Kidney (tissue), 14 donors: ENCODE measurements around the gene SOD2. TPM values are rescaled to one million over a fixed set of nuclear protein-coding genes. Genes with fewer than 3 reads are reported as not detected.

ENCODE experiments used
- DNase-seq, 5 donors: peaks; one replicate each; pipeline ENCODE4 v3.0.0-alpha.2; 2013 to 2020
- FAIRE-seq: peaks from 2 replicates; lab custom pipeline; 2012; peaks lifted over from hg19 to GRCh38; lab: Jason Lieb, UNC
- H3K27ac ChIP-seq, 2 donors: one replicate each; pipeline ENCODE4 v1.7.0; 2013; ENCODE audit warnings: low read depth in 2 of 2, low read length in 2 of 2, inconsistent platforms in 1 of 2
- H3K27me3 ChIP-seq: one replicate; pipeline ENCODE4 v1.7.1; 2013; ENCODE audit warnings: low read length, inconsistent platforms; ENCODE audit not compliant: control insufficient read depth, insufficient read depth
- H3K36me3 ChIP-seq, 3 donors: one replicate each; pipeline versions ENCODE4 v1.7.0 to v1.7.1; 2013; ENCODE audit warnings: low read length in 3 of 3, control low read depth in 1 of 3, inconsistent platforms in 1 of 3; ENCODE audit not compliant: insufficient read depth in 3 of 3, control insufficient read depth in 2 of 3
- H3K4me1 ChIP-seq, 3 donors: one replicate each; pipeline versions ENCODE4 v1.7.0 to v1.7.1; 2013; ENCODE audit warnings: low read length in 3 of 3, inconsistent platforms in 1 of 3, low read depth in 1 of 3; ENCODE audit not compliant: control insufficient read depth in 2 of 3, insufficient read depth in 2 of 3
- H3K4me3 ChIP-seq, 3 donors: one replicate each; pipeline versions ENCODE4 v1.7.0 to v1.8.1; 2013; ENCODE audit warnings: low read length in 3 of 3, control low read depth in 1 of 3, inconsistent platforms in 1 of 3
- H3K9ac ChIP-seq, 3 donors: one replicate each; pipeline versions ENCODE4 v1.7.0 to v1.7.1; 2013; ENCODE audit warnings: low read length in 3 of 3, control low read depth in 1 of 3, inconsistent platforms in 1 of 3
- H3K9me3 ChIP-seq, 3 donors: one replicate each; pipeline versions ENCODE4 v1.7.0 to v1.7.1; 2013; ENCODE audit warnings: low read length in 3 of 3, control low read depth in 1 of 3, inconsistent platforms in 1 of 3; ENCODE audit not compliant: control insufficient read depth in 2 of 3, insufficient read depth in 1 of 3
- intact Hi-C: fragments of 100-400 bp; cut with DNase I; formaldehyde crosslinking; loops from one replicate; pipeline ENCODE4 v1.11.1; 2022
- polyA plus RNA-seq: library from polyadenylated mRNA; stranded (reverse); fragments of 350-450 nt; fragmentation: Illumina TruSeq; extraction: RNeasy Lipid Tissue Mini Kit (QIAGEN cat#74804); gene quantifications from one replicate; pipeline ENCODE4 v1.2.3, GENCODE V29; 2014; ENCODE audit warnings: low read depth, low replicate concordance; ENCODE audit not compliant: insufficient read depth
- total RNA-seq: library from RNA; stranded (reverse); fragmentation: NEBNext Ultra II Directional; extraction: Animal tissue kit (Norgen Biotek cat#: 25700); gene quantifications from one replicate; pipeline ENCODE4 v1.2.1, GENCODE V29; 2021
- TF ChIP-seq, protein P1 (sequence below): IDR thresholded peaks from 3 replicates; pipeline ENCODE4 v1.5.1; 2012; ENCODE audit warnings: mild to moderate bottlenecking, moderate library complexity, borderline replicate concordance; ENCODE audit not compliant: insufficient read depth; ENCODE audit errors: extremely low read depth
- donor health status: control.
- donor health status: control.
- donor health status: control.
- donor health status: control.
- donor health status: control.
- donor health status: DM: yes; HTN: yes; CAD: no.
- donor health status: Normal renal cell carcinoma (clear cell type).

The SOD2 gene
- total and polyA plus RNA-seq, 2 donors from 2014 or later = 204 to 1,836 TPM

DNA sequence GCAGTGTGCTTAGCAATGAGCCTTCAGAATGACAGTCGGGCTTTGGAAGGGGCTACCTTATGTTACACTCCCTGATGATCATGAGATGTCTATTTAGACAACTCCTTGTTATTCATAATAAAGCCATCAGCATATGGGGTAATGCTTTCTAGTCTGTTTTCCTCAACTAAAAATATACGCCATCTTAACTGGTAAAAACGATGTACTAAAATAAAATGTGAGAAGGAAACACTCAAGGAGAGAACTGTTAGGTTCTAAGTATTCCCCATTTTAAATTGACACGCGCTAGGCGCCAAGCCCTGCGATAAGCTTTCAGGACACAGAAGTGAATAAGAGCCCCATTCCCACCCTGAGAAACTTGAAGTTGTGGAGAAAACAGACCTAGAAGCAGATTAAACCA lies 43.6 kb downstream of the SOD2 start:
- Histone ChIP-seq H3K4me3 (no peak overlapping the region), H3K27ac (no peak overlapping the region), H3K27me3 (no peaks in the 10 kb centered on the region), H3K9me3 (no peaks in the 10 kb centered on the region), H3K4me1 (no peaks in the 10 kb centered on the region), H3K36me3 (no peaks in the 10 kb centered on the region), H3K9ac (no peak overlapping the region)
- DNase-seq (no peak), FAIRE-seq (no peak)
- intact Hi-C loops = loop anchor here (10.0 kb wide), 1 partner anchor 475 kb away; no protein-coding TSS in a partner anchor
- TF ChIP-seq, protein P1, sequence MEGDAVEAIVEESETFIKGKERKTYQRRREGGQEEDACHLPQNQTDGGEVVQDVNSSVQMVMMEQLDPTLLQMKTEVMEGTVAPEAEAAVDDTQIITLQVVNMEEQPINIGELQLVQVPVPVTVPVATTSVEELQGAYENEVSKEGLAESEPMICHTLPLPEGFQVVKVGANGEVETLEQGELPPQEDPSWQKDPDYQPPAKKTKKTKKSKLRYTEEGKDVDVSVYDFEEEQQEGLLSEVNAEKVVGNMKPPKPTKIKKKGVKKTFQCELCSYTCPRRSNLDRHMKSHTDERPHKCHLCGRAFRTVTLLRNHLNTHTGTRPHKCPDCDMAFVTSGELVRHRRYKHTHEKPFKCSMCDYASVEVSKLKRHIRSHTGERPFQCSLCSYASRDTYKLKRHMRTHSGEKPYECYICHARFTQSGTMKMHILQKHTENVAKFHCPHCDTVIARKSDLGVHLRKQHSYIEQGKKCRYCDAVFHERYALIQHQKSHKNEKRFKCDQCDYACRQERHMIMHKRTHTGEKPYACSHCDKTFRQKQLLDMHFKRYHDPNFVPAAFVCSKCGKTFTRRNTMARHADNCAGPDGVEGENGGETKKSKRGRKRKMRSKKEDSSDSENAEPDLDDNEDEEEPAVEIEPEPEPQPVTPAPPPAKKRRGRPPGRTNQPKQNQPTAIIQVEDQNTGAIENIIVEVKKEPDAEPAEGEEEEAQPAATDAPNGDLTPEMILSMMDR = no peak

DNA sequence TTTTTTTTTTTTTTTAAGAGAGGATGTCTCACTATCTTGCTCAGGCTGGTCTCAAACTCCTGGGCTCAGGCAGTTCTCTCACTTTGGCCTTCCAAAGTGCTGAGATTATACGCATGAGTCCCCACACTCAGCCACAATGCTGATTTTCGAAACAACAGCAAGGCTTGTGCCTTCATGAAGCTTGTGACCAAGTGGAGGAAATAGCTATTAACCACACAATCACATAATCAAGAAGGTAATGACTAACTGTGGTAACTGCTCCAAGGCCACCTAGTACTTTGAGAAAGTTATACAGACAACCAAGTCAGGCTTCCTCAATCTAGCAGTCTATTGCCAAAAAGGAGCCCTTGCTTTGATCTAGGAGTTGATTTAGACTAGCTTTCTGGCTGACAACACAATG lies 46.3 kb downstream of the SOD2 start:
- TF ChIP-seq, protein P1 = no peak
- FAIRE-seq (no peak), DNase-seq (peak in 2 of 5 donors; percentile 38 to 63)
- no peak overlapping the region for H3K4me3 ChIP-seq
- intact Hi-C loops = loop anchor here (10.0 kb wide), 1 partner anchor 472 kb away; no protein-coding TSS in a partner anchor
- no peaks in the 10 kb centered on the region for H3K27me3 ChIP-seq
- no peaks in the 10 kb centered on the region for H3K4me1 ChIP-seq
- no peak overlapping the region for H3K9ac ChIP-seq
- H3K9me3 ChIP-seq = no peaks in the 10 kb centered on the region
- H3K36me3 ChIP-seq = no peaks in the 10 kb centered on the region
- H3K27ac ChIP-seq = no peak overlapping the region

DNA sequence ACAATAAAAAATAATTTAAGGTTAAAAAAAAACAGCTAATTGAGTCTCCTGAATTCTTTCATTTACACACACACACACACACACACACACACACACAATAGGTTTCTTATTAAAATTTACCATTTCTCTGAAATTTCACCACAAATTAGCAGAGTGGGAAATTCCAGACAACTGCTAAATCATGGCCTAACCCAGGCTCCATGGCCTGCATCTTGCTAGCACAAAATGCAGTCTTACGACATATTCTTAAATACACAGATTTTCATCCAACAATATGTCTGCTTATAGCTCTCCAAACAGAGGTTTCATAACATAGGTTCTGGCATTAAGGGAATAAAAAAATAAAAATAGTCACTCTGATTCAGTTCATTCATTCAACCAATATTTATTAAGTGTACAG lies 46.9 kb downstream of the SOD2 start:
- no peak for FAIRE-seq
- TF ChIP-seq, protein P1 = no peak
- intact Hi-C loops = loop anchor here (10.0 kb wide), 1 partner anchor 471 kb away; no protein-coding TSS in a partner anchor

DNA sequence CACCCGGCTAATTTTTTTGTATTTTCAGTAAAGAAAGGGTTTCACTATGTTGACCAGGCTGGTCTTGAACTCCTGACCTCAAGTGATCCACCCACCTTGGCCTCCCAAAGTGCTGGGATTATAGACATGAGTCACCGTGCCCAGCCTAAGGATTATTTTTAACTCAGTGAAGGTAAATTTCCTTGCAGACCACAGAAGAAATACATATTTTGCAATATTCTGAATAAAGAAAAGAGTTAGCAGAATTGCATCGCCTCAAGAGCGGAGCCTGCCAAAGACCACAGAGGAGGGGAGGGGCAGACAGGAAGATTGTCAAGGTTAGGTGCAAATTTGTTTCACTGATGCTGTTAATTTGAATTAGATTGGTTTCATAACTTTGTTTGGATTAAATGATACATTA lies 47.4 kb downstream of the SOD2 start:
- Histone ChIP-seq H3K9me3 (no peaks in the 10 kb centered on the region), H3K9ac (no peak overlapping the region), H3K4me1 (no peaks in the 10 kb centered on the region), H3K27ac (no peak overlapping the region), H3K4me3 (no peak overlapping the region), H3K36me3 (no peaks in the 10 kb centered on the region), H3K27me3 (no peaks in the 10 kb centered on the region)
- TF ChIP-seq, protein P1 = no peak
- DNase-seq = no peak
- intact Hi-C loops = loop anchor here (10.0 kb wide), 1 partner anchor 471 kb away; no protein-coding TSS in a partner anchor
- FAIRE-seq = no peak

More for the DNA sequence above, 46.9 kb downstream of the SOD2 start:
- Histone ChIP-seq H3K4me1 (no peaks in the 10 kb centered on the region), H3K27me3 (no peaks in the 10 kb centered on the region), H3K27ac (no peak overlapping the region), H3K36me3 (no peaks in the 10 kb centered on the region), H3K9ac (no peak overlapping the region), H3K4me3 (no peak overlapping the region), H3K9me3 (no peaks in the 10 kb centered on the region)
- no peak for DNase-seq
